K562 (cell line): ENCODE measurements around the gene RIMS3. TPM values are rescaled to one million over a fixed set of nuclear protein-coding genes. Genes with fewer than 3 reads are reported as not detected.

ENCODE experiments used
- ARID2 ChIP-seq: fragments of 450-650 bp; IDR thresholded peaks from 2 replicates; pipeline ENCODE4 v1.6.1; 2017; ENCODE audit warnings: antibody characterized with exemption, mild to moderate bottlenecking
- COPS2 ChIP-seq: fragments of 450-650 bp; conservative IDR thresholded peaks from 2 replicates; pipeline ENCODE4 v1.6.1; 2016; ENCODE audit warnings: mild to moderate bottlenecking, moderate library complexity
- ETV5 ChIP-seq: sonication (generic); formaldehyde crosslinking; IDR thresholded peaks from 2 replicates; pipeline ENCODE4 v1.4.0; 2020; ENCODE audit warnings: low read depth, mild to moderate bottlenecking, missing genetic modification reagents
- ILK ChIP-seq: fragments of 450-650 bp; IDR thresholded peaks from 2 replicates; pipeline ENCODE4 v1.6.1; 2016; ENCODE audit warnings: missing genetic modification characterization, low read depth, mild to moderate bottlenecking, missing compliant biosample characterization, moderate library complexity, borderline replicate concordance
- KDM5B ChIP-seq: fragments of 200-600 bp; sonication (generic); IDR thresholded peaks from 2 replicates; pipeline ENCODE4 v1.6.1; 2012; ENCODE audit warnings: low read depth, mild to moderate bottlenecking, moderate library complexity, low read length, control low read depth, inconsistent platforms; ENCODE audit not compliant: insufficient replicate concordance
- MGA ChIP-seq: fragments of 450-650 bp; IDR thresholded peaks from 2 replicates; pipeline ENCODE4 v1.6.1; 2016; ENCODE audit warnings: mild to moderate bottlenecking, moderate library complexity
- MTA2 ChIP-seq: fragments of 450-650 bp; IDR thresholded peaks from 2 replicates; pipeline ENCODE4 v1.6.1; 2016; ENCODE audit warnings: low read depth
- NEUROD1 ChIP-seq: fragments of 150-350 bp; IDR thresholded peaks from 2 replicates; pipeline ENCODE4 v1.6.1; 2014; ENCODE audit warnings: borderline replicate concordance, low read length, low read depth; ENCODE audit not compliant: partially characterized antibody
- NR3C1 ChIP-seq: sonication (generic); formaldehyde crosslinking; IDR thresholded peaks from 2 replicates; pipeline ENCODE4 v1.8.1; 2022; ENCODE audit warnings: missing genetic modification reagents
- POU5F1 ChIP-seq: fragments of 150-350 bp; IDR thresholded peaks from 2 replicates; pipeline ENCODE4 v1.6.1; 2014; ENCODE audit warnings: borderline replicate concordance, low read length, low read depth, mild to moderate bottlenecking; ENCODE audit not compliant: partially characterized antibody
- RAD21 ChIP-seq, 2 experiments: fragments of 250-450 bp in 1 of 2; fragments of 450-650 bp in 1 of 2; sonication (Bioruptor Pico) in 1 of 2; formaldehyde crosslinking in 1 of 2; IDR thresholded peaks in 1 of 2; conservative IDR thresholded peaks in 1 of 2; 2 replicates each; pipeline versions ENCODE4 v1.4.0 to v1.8.0; 2020 to 2022; ENCODE audit warnings: mild to moderate bottlenecking in 2 of 2, moderate library complexity in 1 of 2
- SNAPC5 ChIP-seq: fragments of 250-450 bp; sonication (Bioruptor Pico); IDR thresholded peaks from 2 replicates; pipeline ENCODE4 v1.8.0; 2021; ENCODE audit warnings: moderate library complexity, mild to moderate bottlenecking, inconsistent platforms
- TBP ChIP-seq: optimal IDR thresholded peaks from 2 replicates; pipeline ENCODE3; 2011; ENCODE audit warnings: low read depth, low read length, improper control_type of control experiment
- ZNF12 ChIP-seq: sonication (generic); formaldehyde crosslinking; IDR thresholded peaks from 2 replicates; pipeline ENCODE4 v1.4.0; 2020; ENCODE audit warnings: mild to moderate bottlenecking, missing genetic modification reagents
- ZNF57 ChIP-seq: fragments of 450-650 bp; formaldehyde crosslinking; IDR thresholded peaks from 2 replicates; pipeline ENCODE4 v1.4.0; 2020; ENCODE audit warnings: mild to moderate bottlenecking, moderate library complexity
- ZNF785 ChIP-seq: fragments of 250-450 bp; sonication (Bioruptor Pico); IDR thresholded peaks from 2 replicates; pipeline ENCODE4 v1.4.0; 2020; ENCODE audit warnings: mild to moderate bottlenecking
- polyA plus RNA-seq, 8 experiments: library from polyadenylated mRNA; depleted of rRNA in 4 of 8; stranded (reverse) in 5 of 8; unstranded in 3 of 8; fragments of >200 nt; fragmentation: Nextera tagmentation in 2 of 8; fragmentation: Illumina TruSeq in 1 of 8; extraction: Ambion mirVana in 2 of 8; extraction: Trizol in 1 of 8; gene quantifications; 2 replicates each; pipeline versions ENCODE4 v1.2.1 to v1.2.3, GENCODE V29; 2011 to 2014; ENCODE audit warnings: inconsistent platforms in 1 of 8, missing spikeins in 1 of 8
- total RNA-seq, 7 experiments: library from RNA; depleted of rRNA in 6 of 7; stranded (reverse); fragments of >200 nt in 6 of 7; fragmentation: Illumina TruSeq in 2 of 7; extraction: Trizol in 2 of 7; gene quantifications; 2 replicates each; pipeline versions ENCODE4 v1.2.1 to v1.2.3, GENCODE V29; 2011 to 2021; ENCODE audit warnings: low replicate concordance in 1 of 7

Gene RIMS3
- total and polyA plus RNA-seq, 9 of the 15 experiments (the other 6 are each of a cell fraction or from before 2014, with no cell fraction given) = 0.06 to 1.2 (median 0.59) TPM

- peak; percentile 95 for TF ChIP-seq MGA
- TF ChIP-seq KDM5B = peak; percentile 91
- TF ChIP-seq RAD21 (CRISPR knock-in tag; conservative IDR thresholded peaks at IDR 0.05 in 1 of 2, IDR thresholded peaks at IDR 0.05 in 1 of 2) = peak in 1 of 2 experiments; percentile 21; a peak in 2 of 4 replicates
- peak; percentile 80 for TF ChIP-seq TBP
- TF ChIP-seq ILK (tag) = no peak
- 0 out of 2 replicates have a peak, but pooled peaks have one; percentile 7 for TF ChIP-seq ARID2
- no peak for TF ChIP-seq ZNF785
- no peak for TF ChIP-seq NR3C1
- TF ChIP-seq ZNF12 (CRISPR knock-in tag) = peak; percentile 70; the same call in 1 of the 2 replicates
- no peak for TF ChIP-seq SNAPC5 (CRISPR knock-in tag)
- peak; percentile 75 for TF ChIP-seq ETV5
- peak; percentile 86 for TF ChIP-seq NEUROD1
- TF ChIP-seq ZNF57 (CRISPR knock-in tag) = no peak; the same call in 1 of the 2 replicates
- TF ChIP-seq COPS2 = no peak
- TF ChIP-seq MTA2 = no peak; the same call in 1 of the 2 replicates
- TF ChIP-seq POU5F1 = no peak
Measured at GRCh38 chr1:40691538-40692428, 26.3 kb upstream of the RIMS3 start, which contains the start of gene NFYC (continued).
